Transverse colon (tissue), 4 donors: ENCODE measurements around the gene SORL1. TPM values are rescaled to one million over a fixed set of nuclear protein-coding genes. Genes with fewer than 3 reads are reported as not detected.

Experiments used
- DNase-seq: peaks from one replicate; pipeline ENCODE4 v3.0.0-alpha.2; 2019
- H3K27ac ChIP-seq, 4 donors: fragments of 200-600 bp; sonication (generic); 2 replicates each; pipeline ENCODE4 v1.5.1; 2016 to 2018; ENCODE audit warnings: inconsistent platforms in 4 of 4
- H3K27me3 ChIP-seq: fragments of 200-600 bp; sonication (generic); 2 replicates; pipeline ENCODE4 v1.5.1; 2017; ENCODE audit warnings: inconsistent platforms
- H3K36me3 ChIP-seq, 4 donors: fragments of 200-600 bp; sonication (generic); 2 replicates each; pipeline ENCODE4 v1.5.1; 2017 to 2019; ENCODE audit warnings: inconsistent platforms in 4 of 4
- H3K4me1 ChIP-seq, 4 donors: fragments of 200-600 bp; sonication (generic); 2 replicates each; pipeline ENCODE4 v1.5.1; 2017 to 2020; ENCODE audit warnings: inconsistent platforms in 4 of 4
- H3K4me3 ChIP-seq, 4 donors: fragments of 200-600 bp; sonication (generic); 1 replicate in 1 of 4; 2 replicates in 3 of 4; pipeline versions ENCODE4 v1.5.1 to v1.6.1; 2017 to 2019; ENCODE audit warnings: inconsistent platforms in 4 of 4
- H3K9me3 ChIP-seq, 2 donors: fragments of 200-600 bp; sonication (generic); 2 replicates each; pipeline ENCODE4 v1.5.1; 2017 to 2019; ENCODE audit warnings: inconsistent platforms in 2 of 2
- EP300 ChIP-seq: sonication (generic); formaldehyde crosslinking; IDR thresholded peaks from one replicate; pipeline ENCODE4 v1.6.1; 2017; ENCODE audit warnings: antibody characterized with exemption, low read depth
- POLR2A ChIP-seq: fragments of 450-650 bp; IDR thresholded peaks from one replicate; pipeline ENCODE4 v1.6.1; 2016; ENCODE audit warnings: antibody characterized with exemption, mild to moderate bottlenecking, moderate library complexity
- POLR2AphosphoS5 ChIP-seq, 3 donors: sonication (generic); formaldehyde crosslinking; IDR thresholded peaks; one replicate each; pipeline ENCODE4 v1.6.1; 2016; ENCODE audit warnings: antibody characterized with exemption in 3 of 3
- WGBS, 2 donors: methylation state at CpG; one replicate each; pipeline ENCODE4 v1.1.5; 2018; ENCODE audit warnings: low coverage in 1 of 2; 5-methylcytosine and 5-hydroxymethylcytosine counted together
- in situ Hi-C, 4 donors: fragments of 200-750 bp; cut with MboI; loops; one replicate each; pipeline versions ENCODE4 v1.15.0 to v1.15.1; 2017; ENCODE audit warnings: low sequenced_read_pairs in 3 of 4, low pct_ligation_motif_present in 1 of 4, low pct_unique_long_range_greater_than_20kb in 1 of 4
- intact Hi-C: fragments of 100-400 bp; cut with DNase I; formaldehyde crosslinking; loops from one replicate; pipeline ENCODE4 v1.15.1; 2023; ENCODE audit warnings: low total_unique reads
- total RNA-seq, 4 donors: library from RNA; depleted of rRNA; stranded (reverse); fragments of >200 nt; gene quantifications; one replicate each; pipeline ENCODE4 v1.1.0, GENCODE V29; 2016
- TF ChIP-seq, protein P1 (sequence below), 5 experiments: fragments of 200-600 bp in 3 of 5; fragments of 450-650 bp in 2 of 5; sonication (generic) in 3 of 5; IDR thresholded peaks; 1 replicate in 2 of 5; 2 replicates in 3 of 5; pipeline ENCODE4 v1.5.1; 2016 to 2017; ENCODE audit warnings: antibody characterized with exemption in 5 of 5, inconsistent platforms in 3 of 5, mild to moderate bottlenecking in 2 of 5, moderate library complexity in 1 of 5

SORL1 gene
- total RNA-seq, 4 donors from 2014 or later: 81.6 to 338 (median 129) TPM

DNA sequence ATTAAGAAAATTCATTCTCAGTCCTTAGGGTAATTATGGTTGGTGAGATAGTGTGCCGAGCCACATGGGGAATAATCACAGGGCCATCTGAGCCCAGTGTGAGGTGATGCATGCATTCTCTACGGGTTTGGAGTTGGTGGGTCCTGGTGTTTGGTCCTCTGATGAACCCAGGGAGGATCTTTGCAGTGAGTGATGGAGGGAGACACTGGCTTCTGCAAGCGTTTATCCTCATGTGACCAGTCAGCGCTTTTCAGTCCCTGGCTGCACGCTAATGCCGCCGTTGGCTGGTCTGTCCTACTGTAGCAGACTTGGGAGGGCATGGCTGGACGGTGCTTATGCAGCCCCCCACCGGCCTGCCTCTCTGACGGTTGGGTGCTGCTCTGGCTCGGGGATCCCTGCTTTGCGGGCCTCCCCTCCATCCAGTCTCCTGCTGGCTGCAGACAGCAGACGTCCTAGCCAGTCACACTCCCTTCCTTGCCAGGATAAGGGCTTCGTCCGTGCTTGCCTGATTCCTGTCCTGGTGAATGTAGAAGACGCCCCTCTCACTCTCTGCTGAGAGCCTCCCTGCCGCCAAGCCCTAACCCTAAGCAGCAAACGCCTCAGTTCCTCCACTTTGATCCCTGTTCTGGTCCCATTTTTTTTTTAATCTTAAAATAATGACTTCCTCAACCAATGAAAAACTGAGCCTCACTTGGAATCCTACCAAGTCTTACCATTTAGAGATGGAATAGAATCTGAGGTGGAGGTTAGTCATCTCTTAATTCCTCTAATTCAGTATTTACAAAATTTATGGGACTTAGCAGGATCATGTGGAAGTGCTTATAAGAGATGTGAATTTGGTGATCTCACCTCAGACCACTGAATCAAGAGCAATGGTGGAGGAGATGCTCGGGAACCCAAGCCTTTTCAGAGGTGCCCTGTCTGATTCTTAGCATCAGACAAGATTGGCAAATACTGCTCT, 144.4 kb downstream of the SORL1 start:
- WGBS, 2 donors: 93 to 96% methylated on average over 3 to 18 of the region's 19 CpGs
- Histone ChIP-seq H3K9me3 (no peaks in the 10 kb centered on the region), H3K4me1 (no peaks in the 10 kb centered on the region), H3K27me3 (no peaks in the 10 kb centered on the region), H3K4me3 (no peak overlapping the region), H3K27ac (no peak overlapping the region), H3K36me3 (no peaks in the 10 kb centered on the region)
- intact Hi-C loops (loop anchor here (10.0 kb wide), 1 partner anchor 352 kb away; no protein-coding TSS in a partner anchor), in situ Hi-C loops (loop anchor here in 2 of 4 donors (10.0 kb wide), 2 partner anchors 282 to 352 kb away; no protein-coding TSS in a partner anchor)
- no peak for TF ChIP-seq POLR2AphosphoS5 (IDR thresholded peaks at IDR 0.05)
- no peak for TF ChIP-seq POLR2A
- TF ChIP-seq EP300: no peak
- TF ChIP-seq, protein P1, sequence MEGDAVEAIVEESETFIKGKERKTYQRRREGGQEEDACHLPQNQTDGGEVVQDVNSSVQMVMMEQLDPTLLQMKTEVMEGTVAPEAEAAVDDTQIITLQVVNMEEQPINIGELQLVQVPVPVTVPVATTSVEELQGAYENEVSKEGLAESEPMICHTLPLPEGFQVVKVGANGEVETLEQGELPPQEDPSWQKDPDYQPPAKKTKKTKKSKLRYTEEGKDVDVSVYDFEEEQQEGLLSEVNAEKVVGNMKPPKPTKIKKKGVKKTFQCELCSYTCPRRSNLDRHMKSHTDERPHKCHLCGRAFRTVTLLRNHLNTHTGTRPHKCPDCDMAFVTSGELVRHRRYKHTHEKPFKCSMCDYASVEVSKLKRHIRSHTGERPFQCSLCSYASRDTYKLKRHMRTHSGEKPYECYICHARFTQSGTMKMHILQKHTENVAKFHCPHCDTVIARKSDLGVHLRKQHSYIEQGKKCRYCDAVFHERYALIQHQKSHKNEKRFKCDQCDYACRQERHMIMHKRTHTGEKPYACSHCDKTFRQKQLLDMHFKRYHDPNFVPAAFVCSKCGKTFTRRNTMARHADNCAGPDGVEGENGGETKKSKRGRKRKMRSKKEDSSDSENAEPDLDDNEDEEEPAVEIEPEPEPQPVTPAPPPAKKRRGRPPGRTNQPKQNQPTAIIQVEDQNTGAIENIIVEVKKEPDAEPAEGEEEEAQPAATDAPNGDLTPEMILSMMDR (IDR thresholded peaks at IDR 0.05): no peak
- no peak for DNase-seq

DNA sequence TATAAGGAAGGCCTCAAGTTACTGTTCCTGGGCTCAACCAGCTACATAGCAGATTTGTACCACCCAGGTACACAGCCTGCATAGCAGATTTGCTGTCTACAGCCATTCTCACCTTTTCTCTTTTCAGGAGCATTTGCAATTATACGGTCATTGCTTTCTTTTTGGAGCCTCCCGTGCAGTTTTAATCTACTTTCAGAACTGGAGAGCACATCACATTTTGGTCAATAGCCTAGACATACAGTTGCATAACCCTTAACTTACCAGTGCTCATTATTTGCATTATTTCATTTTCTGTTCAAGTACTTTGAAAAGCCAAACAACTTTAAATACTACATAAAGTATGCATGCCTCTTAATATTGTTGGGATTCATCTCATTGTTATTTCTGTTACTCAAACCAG, 151.2 kb downstream of the SORL1 start:
- H3K9me3 ChIP-seq: no peaks in the 10 kb centered on the region
- H3K27ac ChIP-seq: no peak overlapping the region
- in situ Hi-C loops: no loop called here
- WGBS, 2 donors: 77 to 100% methylated on average over 1 to 2 of the region's 2 CpGs
- peaks cover 0 to 31% (median 12%) of the 10 kb centered on the region in 4 donors for H3K36me3 ChIP-seq
- no peaks in the 10 kb centered on the region for H3K27me3 ChIP-seq
- no peak for TF ChIP-seq EP300
- H3K4me3 ChIP-seq: no peak overlapping the region
- intact Hi-C loops: no loop called here
- no peaks in the 10 kb centered on the region for H3K4me1 ChIP-seq
- no peak for DNase-seq

- Histone ChIP-seq H3K4me1 (no peaks in the 10 kb centered on the region), H3K9me3 (no peaks in the 10 kb centered on the region), H3K27me3 (no peaks in the 10 kb centered on the region), H3K27ac (no peak overlapping the region), H3K36me3 (peaks cover 0 to 39% (median 13%) of the 10 kb centered on the region in 4 donors), H3K4me3 (no peak overlapping the region)
- no peak for DNase-seq
- TF ChIP-seq POLR2A (no peak), EP300 (no peak), POLR2AphosphoS5 (IDR thresholded peaks at IDR 0.05) (no peak)
- TF ChIP-seq, protein P1 (IDR thresholded peaks at IDR 0.05): no peak
- intact Hi-C loops: no loop called here
- in situ Hi-C loops: no loop called here
- 95 to 97% methylated on average over 6 to 13 of the region's 13 CpGs for WGBS, 2 donors
These were observed 152.0 kb downstream of the SORL1 start for GRCh38 chr11:121604152-121604551.

DNA sequence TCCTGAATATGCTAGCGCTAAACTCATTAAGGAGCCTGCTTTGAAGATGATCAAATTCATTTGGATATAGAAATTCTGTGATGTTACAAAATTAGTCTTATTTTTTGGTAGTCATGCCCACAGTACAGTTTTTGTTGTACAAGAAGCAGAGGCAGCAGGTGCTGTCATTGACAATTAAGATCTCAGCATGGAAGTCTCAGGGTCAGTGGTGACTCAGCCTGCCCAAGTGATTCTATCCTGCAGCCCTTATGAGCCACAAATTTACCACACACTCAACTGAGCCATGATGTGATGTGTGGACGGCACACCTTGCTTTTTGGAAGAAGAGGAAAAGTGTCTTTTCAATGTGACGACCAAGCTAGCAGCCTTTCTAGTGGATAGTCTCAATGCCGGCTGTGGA, 154.2 kb downstream of the SORL1 start:
- in situ Hi-C loops: no loop called here
- WGBS, 2 donors: 97 to 100% methylated on average over 1 to 4 of the region's 4 CpGs
- H3K27me3 ChIP-seq: no peaks in the 10 kb centered on the region
- DNase-seq: no peak
- H3K9me3 ChIP-seq: no peaks in the 10 kb centered on the region
- no peaks in the 10 kb centered on the region for H3K4me1 ChIP-seq
- H3K36me3 ChIP-seq: peaks cover 0 to 57% (median 17%) of the 10 kb centered on the region in 4 donors
- no peak overlapping the region for H3K27ac ChIP-seq
- no peak for TF ChIP-seq POLR2A
- TF ChIP-seq POLR2AphosphoS5 (IDR thresholded peaks at IDR 0.05): no peak
- no peak for TF ChIP-seq EP300
- TF ChIP-seq, protein P1 (IDR thresholded peaks at IDR 0.05): no peak
- intact Hi-C loops: no loop called here
- H3K4me3 ChIP-seq: no peak overlapping the region
